Left lung (tissue), 10 donors: ENCODE results near the gene ANKS6. TPM values are rescaled to one million over a fixed set of nuclear protein-coding genes. Genes with fewer than 3 reads are reported as not detected.

Source experiments
- ATAC-seq: fragments of 200-7000 bp; cut with Tn5 transposase; one replicate; pipeline ENCODE4 v1.9.1; 2020; ENCODE audit warnings: moderate library complexity
- DNase-seq, 4 donors: peaks; one replicate each; pipeline ENCODE4 v3.0.0-alpha.2; 2013 to 2020
- H3K27ac ChIP-seq, 2 donors: fragments of 200-600 bp; sonication (generic) in 1 of 2; one replicate each; pipeline versions ENCODE4 v1.5.0 to v1.8.0; 2020 to 2021
- H3K27me3 ChIP-seq, 2 donors: fragments of 200-600 bp; sonication (generic) in 1 of 2; one replicate each; pipeline versions ENCODE4 v1.5.0 to v1.8.0; 2020 to 2021
- H3K36me3 ChIP-seq, 2 donors: fragments of 200-600 bp; sonication (generic) in 1 of 2; one replicate each; pipeline versions ENCODE4 v1.5.0 to v1.8.0; 2020 to 2021
- H3K4me1 ChIP-seq, 2 donors: fragments of 200-600 bp; one replicate each; pipeline ENCODE4 v1.8.0; 2021
- H3K4me3 ChIP-seq, 2 donors: fragments of 200-600 bp; sonication (generic) in 1 of 2; one replicate each; pipeline versions ENCODE4 v1.5.0 to v1.8.0; 2020 to 2021; ENCODE audit warnings: mild to moderate bottlenecking in 1 of 2
- H3K9me3 ChIP-seq, 2 donors: fragments of 200-600 bp; sonication (generic) in 1 of 2; one replicate each; pipeline versions ENCODE4 v1.5.0 to v1.8.0; 2020 to 2021
- intact Hi-C, 2 donors: fragments of 100-400 bp; cut with DNase I; formaldehyde crosslinking; loops; one replicate each; pipeline versions ENCODE4 v1.11.2 to v1.14.2; 2022
- polyA plus RNA-seq, 6 donors: library from polyadenylated mRNA; unstranded; fragments of 120-200 nt; gene quantifications; one replicate each; pipeline ENCODE4 v1.2.1, GENCODE V29; 2013; ENCODE audit not compliant: insufficient read length in 6 of 6
- total RNA-seq, 2 donors: library from RNA; stranded (reverse); fragmentation: NEBNext Ultra II Directional; extraction: Animal tissue kit (Norgen Biotek cat#: 25700); gene quantifications; one replicate each; pipeline ENCODE4 v1.2.1, GENCODE V29; 2021
- TF ChIP-seq, protein P1 (sequence below), 2 donors: fragments of 200-600 bp; sonication (generic) in 1 of 2; IDR thresholded peaks; one replicate each; pipeline versions ENCODE4 v1.5.0 to v1.8.0; 2021; ENCODE audit warnings: antibody characterized with exemption in 2 of 2
- donor health status: DM: no; HTN: yes; CAD: no.
- donor health status: DM: no; HTN: no; CAD: no.

Gene ANKS6
- total and polyA plus RNA-seq, 8 donors, result 21.7 to 31.6 (median 25.0) TPM

DNA sequence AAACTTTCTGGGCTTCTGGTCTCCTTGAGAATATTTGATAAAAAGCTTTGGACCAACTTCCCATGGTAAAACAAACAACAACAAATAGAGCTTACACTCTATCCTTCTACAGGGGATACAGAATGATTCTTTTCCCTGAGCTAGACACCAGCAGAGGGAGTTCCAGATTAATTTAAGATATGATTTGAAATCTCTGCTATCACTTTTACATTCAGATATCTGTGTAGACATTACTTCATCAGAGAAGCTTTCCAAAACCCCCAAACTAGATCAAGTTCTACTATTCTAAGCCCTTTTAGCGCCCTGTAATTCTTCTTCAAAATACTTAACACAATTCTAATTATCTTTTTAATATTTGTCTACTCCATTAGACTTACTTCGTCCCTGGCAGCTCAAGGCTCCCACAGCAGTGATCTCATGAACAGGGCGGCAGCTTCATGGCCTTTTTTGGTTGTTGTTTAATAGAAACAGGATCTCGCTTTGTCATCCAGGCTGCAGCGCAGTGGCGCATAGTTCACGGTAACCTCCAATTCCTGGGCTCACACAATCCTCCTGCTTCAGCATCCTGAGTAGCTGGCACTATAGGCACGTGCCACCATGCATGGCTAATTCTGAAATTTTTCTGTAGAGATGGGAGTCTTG, 10.2 kb upstream of the ANKS6 start:
- intact Hi-C loops, result no loop called here
- no peak for ATAC-seq
- TF ChIP-seq, protein P1, sequence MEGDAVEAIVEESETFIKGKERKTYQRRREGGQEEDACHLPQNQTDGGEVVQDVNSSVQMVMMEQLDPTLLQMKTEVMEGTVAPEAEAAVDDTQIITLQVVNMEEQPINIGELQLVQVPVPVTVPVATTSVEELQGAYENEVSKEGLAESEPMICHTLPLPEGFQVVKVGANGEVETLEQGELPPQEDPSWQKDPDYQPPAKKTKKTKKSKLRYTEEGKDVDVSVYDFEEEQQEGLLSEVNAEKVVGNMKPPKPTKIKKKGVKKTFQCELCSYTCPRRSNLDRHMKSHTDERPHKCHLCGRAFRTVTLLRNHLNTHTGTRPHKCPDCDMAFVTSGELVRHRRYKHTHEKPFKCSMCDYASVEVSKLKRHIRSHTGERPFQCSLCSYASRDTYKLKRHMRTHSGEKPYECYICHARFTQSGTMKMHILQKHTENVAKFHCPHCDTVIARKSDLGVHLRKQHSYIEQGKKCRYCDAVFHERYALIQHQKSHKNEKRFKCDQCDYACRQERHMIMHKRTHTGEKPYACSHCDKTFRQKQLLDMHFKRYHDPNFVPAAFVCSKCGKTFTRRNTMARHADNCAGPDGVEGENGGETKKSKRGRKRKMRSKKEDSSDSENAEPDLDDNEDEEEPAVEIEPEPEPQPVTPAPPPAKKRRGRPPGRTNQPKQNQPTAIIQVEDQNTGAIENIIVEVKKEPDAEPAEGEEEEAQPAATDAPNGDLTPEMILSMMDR (IDR thresholded peaks at IDR 0.05), result no peak

DNA sequence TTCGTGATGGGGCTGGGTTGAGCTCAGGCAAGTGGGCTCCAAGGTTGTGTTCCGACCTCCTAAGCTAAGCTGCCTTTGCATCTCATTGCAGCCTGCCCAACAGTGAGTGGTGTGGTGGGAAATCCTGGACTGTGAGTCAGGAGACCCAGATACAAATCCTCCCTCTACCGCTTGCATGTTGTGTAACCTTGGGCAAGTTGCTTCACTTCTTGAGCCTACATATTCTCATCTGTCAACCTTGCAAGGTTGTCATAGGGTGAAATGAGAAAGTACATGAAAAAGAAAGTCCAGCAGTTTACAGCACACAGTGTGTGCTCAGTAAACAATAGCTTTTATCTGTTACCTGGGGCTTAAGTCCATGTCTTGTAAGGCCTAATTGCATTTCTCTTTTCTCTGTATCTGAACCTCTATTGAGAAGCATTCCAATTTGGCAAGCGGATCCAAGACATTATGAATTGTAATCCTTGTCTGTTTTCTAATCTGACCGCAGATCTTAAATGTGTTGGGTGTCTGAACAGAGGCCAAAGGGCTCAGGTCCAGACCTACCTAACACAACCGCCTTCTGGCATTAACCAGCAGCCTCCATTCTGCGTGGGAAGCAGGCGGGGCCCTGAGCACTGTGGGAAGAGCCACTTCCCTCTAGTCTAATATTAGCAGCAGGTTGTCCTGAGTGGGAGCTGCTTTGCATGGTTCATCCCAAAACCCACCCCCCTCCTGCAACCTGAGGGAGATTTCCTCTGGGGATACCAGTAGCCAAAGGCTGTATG, 9.3 kb upstream of the ANKS6 start:
- Histone ChIP-seq H3K27ac (no peak overlapping the region), H3K4me1 (peaks cover 11 to 15% of the 10 kb centered on the region in 2 donors), H3K36me3 (no peaks in the 10 kb centered on the region), H3K4me3 (no peak overlapping the region), H3K27me3 (peaks cover 0 to 70% of the 10 kb centered on the region in 2 donors), H3K9me3 (no peaks in the 10 kb centered on the region)
- DNase-seq, result no peak
- intact Hi-C loops, result no loop called here
- no peak for ATAC-seq
- TF ChIP-seq, protein P1 (IDR thresholded peaks at IDR 0.05), result no peak

More for the DNA sequence above, 10.2 kb upstream of the ANKS6 start:
- H3K36me3 ChIP-seq, result no peaks in the 10 kb centered on the region
- DNase-seq, result no peak
- no peak overlapping the region for H3K4me3 ChIP-seq
- peaks cover 0 to 70% of the 10 kb centered on the region in 2 donors for H3K27me3 ChIP-seq
- no peak overlapping the region for H3K27ac ChIP-seq
- H3K9me3 ChIP-seq, result no peaks in the 10 kb centered on the region
- peaks cover 11 to 15% of the 10 kb centered on the region in 2 donors for H3K4me1 ChIP-seq

DNA sequence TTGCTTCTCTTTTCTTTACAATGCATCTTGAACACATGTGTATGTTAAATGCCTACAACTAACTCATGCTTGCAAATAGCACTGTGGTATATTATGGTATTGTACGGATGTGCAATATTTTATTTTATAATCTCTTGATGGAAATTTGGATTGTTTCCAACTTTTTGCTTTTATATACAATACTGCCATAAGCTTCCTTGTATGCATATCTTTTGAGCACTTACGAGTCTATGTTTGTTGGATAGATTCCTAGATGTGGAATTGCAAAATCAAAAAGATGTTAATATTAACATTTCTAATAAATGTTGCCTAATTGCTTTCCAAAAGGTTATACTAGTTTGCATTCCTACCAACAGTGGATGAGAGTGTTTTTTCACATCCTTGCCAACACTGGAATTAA, 7.7 kb upstream of the ANKS6 start:
- TF ChIP-seq, protein P1 (IDR thresholded peaks at IDR 0.05), result no peak
- no peak for ATAC-seq
- intact Hi-C loops, result no loop called here
- Histone ChIP-seq H3K36me3 (no peaks in the 10 kb centered on the region), H3K9me3 (no peaks in the 10 kb centered on the region), H3K27me3 (peaks cover 0 to 55% of the 10 kb centered on the region in 2 donors), H3K4me1 (peaks cover 6 to 10% of the 10 kb centered on the region in 2 donors), H3K27ac (no peak overlapping the region), H3K4me3 (no peak overlapping the region)
- DNase-seq, result no peak

DNA sequence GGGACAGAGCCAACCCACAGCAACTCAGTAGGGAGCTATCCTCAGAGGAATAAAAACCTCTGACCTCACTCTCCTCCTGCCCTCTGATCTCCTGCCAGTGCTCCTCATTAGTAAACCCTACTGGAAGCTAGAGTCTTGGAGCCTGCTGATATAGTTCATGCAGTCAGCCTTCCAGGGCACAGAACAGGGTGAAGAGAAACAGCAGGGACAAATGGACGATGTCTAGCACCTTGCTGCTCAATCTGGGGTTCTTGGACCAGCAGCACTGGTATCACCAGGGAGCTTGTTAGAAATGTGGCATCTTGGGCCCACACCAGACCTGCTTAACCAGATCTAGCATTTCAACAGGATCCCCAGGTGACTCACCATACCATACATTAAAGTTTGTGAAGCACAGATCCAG, 5.6 kb upstream of the ANKS6 start:
- Histone ChIP-seq H3K9me3 (no peaks in the 10 kb centered on the region), H3K27ac (no peak overlapping the region), H3K4me1 (peaks cover 0 to 1% of the 10 kb centered on the region in 2 donors), H3K36me3 (no peaks in the 10 kb centered on the region), H3K27me3 (peaks cover 0 to 38% of the 10 kb centered on the region in 2 donors), H3K4me3 (no peak overlapping the region)
- ATAC-seq, result no peak
- DNase-seq, result no peak
- TF ChIP-seq, protein P1 (IDR thresholded peaks at IDR 0.05), result no peak
- intact Hi-C loops, result no loop called here

DNA sequence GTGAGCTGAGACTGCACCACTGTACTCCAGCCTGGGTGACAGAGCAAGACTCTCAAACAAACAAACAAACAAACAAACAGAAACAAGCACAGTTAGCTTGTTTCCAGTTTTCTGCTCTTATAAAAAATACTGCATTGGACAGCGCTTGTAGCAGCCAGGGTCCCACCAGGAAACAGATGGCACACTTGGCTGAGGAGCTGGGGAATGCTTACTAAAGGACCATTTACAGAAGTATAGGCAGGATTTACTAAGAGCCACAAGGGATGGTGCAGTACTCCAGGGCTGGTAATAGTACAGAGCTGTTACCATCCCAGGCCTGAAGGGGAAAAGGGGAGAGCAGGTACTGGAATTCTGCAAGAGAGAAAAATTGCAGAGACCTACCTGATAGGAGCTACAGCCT, 5.2 kb upstream of the ANKS6 start:
- no peaks in the 10 kb centered on the region for H3K9me3 ChIP-seq
- DNase-seq (no peak), ATAC-seq (no peak)
- H3K27me3 ChIP-seq, result peaks cover 0 to 38% of the 10 kb centered on the region in 2 donors
- H3K4me3 ChIP-seq, result no peak overlapping the region
- no peak overlapping the region for H3K27ac ChIP-seq
- H3K36me3 ChIP-seq, result no peaks in the 10 kb centered on the region
- H3K4me1 ChIP-seq, result peaks cover 0 to 6% of the 10 kb centered on the region in 2 donors
- TF ChIP-seq, protein P1 (IDR thresholded peaks at IDR 0.05), result no peak
- intact Hi-C loops, result no loop called here
